ENCODE measurements around the gene BOC.

Gene BOC

DNA sequence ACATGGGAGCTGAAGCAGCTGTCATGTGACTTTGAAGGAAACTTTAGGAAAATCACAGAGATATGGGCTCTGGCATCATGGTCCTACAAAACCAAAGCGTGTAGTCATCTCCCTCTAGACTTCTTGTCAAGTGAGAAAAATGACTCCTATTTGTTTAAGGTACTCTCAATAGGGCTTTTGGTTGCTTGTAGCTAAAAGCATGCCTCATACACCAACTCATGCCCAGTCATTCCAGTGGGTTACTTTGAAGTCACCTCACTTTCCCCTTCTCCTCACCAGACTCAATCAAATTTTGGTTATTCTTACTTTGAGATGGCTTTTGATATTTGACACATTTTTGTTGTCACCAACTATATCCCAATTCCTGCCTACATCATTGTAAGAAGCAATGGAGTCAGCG is 81.6 kb downstream of the BOC start:
- H3K9me2 ChIP-seq (replicated peaks; ENCODE audit: control insufficient read depth, low read length): no peaks in the 10 kb centered on the region
- H3K9me3 ChIP-seq (ENCODE audit: control insufficient read depth, insufficient read depth, low read length): no peaks in the 10 kb centered on the region
- no peak overlapping the region for H3K27ac ChIP-seq (ENCODE audit: low read depth, low read length)
- no peaks in the 10 kb centered on the region for H3K79me2 ChIP-seq (ENCODE audit: control insufficient read depth, low read length)
- H3K27me3 ChIP-seq (ENCODE audit: control insufficient read depth, low read length): no peaks in the 10 kb centered on the region
- TF ChIP-seq, protein P1, sequence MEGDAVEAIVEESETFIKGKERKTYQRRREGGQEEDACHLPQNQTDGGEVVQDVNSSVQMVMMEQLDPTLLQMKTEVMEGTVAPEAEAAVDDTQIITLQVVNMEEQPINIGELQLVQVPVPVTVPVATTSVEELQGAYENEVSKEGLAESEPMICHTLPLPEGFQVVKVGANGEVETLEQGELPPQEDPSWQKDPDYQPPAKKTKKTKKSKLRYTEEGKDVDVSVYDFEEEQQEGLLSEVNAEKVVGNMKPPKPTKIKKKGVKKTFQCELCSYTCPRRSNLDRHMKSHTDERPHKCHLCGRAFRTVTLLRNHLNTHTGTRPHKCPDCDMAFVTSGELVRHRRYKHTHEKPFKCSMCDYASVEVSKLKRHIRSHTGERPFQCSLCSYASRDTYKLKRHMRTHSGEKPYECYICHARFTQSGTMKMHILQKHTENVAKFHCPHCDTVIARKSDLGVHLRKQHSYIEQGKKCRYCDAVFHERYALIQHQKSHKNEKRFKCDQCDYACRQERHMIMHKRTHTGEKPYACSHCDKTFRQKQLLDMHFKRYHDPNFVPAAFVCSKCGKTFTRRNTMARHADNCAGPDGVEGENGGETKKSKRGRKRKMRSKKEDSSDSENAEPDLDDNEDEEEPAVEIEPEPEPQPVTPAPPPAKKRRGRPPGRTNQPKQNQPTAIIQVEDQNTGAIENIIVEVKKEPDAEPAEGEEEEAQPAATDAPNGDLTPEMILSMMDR (IDR thresholded peaks at IDR 0.05; ENCODE audit: low read depth, low read length, poor library complexity, severe bottlenecking): no peak
- TF ChIP-seq EZH2phosphoT487 (IDR thresholded peaks at IDR 0.05; ENCODE audit: borderline replicate concordance, low read length): no peak
- no peak overlapping the region for H3K4me2 ChIP-seq (ENCODE audit: low read length)
- H3K36me3 ChIP-seq (ENCODE audit: control insufficient read depth, low read length): no peaks in the 10 kb centered on the region
- H3F3A ChIP-seq (ENCODE audit: control insufficient read depth, insufficient read depth): no peaks in the 10 kb centered on the region
- no peak overlapping the region for H3K4me3 ChIP-seq (ENCODE audit: low read length)
- H4K20me1 ChIP-seq (ENCODE audit: control insufficient read depth, insufficient read depth, low read depth, low read length): no peaks in the 10 kb centered on the region
- H3K4me1 ChIP-seq (ENCODE audit: control insufficient read depth, low read length): no peaks in the 10 kb centered on the region

DNA sequence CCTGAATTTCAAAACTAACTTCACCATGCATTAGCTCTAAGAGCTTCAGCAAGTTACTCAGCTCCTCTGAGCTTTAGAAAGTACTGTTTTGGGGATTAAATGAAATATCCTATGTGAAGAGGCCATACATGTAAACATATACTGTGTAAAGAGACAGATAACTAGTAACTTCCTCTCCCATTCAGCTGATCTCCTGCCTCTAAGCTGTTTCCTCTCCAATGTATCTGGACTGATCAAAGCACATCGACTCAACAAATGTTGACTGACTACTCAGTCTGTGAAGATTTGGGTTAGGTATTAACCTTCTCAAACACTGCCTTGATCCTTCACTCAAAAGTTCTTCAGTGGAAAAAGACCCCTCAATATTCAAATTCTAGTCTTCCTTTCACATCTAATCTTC is 82.0 kb downstream of the BOC start:
- Histone ChIP-seq H4K20me1 (ENCODE audit: control insufficient read depth, insufficient read depth, low read depth, low read length) (no peaks in the 10 kb centered on the region), H3K27me3 (ENCODE audit: control insufficient read depth, low read length) (no peaks in the 10 kb centered on the region), H3K4me3 (ENCODE audit: low read length) (no peak overlapping the region), H3F3A (ENCODE audit: control insufficient read depth, insufficient read depth) (no peaks in the 10 kb centered on the region), H3K4me1 (ENCODE audit: control insufficient read depth, low read length) (no peaks in the 10 kb centered on the region), H3K9me3 (ENCODE audit: control insufficient read depth, insufficient read depth, low read length) (no peaks in the 10 kb centered on the region), H3K4me2 (ENCODE audit: low read length) (no peak overlapping the region), H3K79me2 (ENCODE audit: control insufficient read depth, low read length) (no peaks in the 10 kb centered on the region), H3K27ac (ENCODE audit: low read depth, low read length) (no peak overlapping the region), H3K9me2 (replicated peaks; ENCODE audit: control insufficient read depth, low read length) (no peaks in the 10 kb centered on the region), H3K36me3 (ENCODE audit: control insufficient read depth, low read length) (no peaks in the 10 kb centered on the region)
- TF ChIP-seq EZH2phosphoT487 (IDR thresholded peaks at IDR 0.05; ENCODE audit: borderline replicate concordance, low read length): no peak
- TF ChIP-seq, protein P1 (IDR thresholded peaks at IDR 0.05; ENCODE audit: low read depth, low read length, poor library complexity, severe bottlenecking): no peak

DNA sequence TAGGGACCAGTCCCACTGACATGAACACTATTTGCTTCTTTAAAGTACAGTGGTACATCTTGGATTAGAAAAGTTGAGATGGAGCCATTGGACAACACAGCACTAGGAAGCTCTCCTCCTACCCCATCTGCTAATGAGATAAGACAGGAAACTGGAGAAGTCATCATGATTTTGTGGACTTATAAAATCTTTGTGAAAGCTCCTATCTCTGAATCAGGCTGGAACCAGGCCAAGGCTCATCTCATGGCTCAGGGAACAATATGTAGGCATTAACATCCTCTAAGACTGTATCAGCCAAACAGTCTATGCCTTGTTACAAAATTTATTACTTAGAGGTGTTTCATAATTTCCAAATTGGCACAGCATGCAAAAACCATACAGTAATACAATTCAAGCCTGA is 84.1 kb downstream of the BOC start:
- H3K4me3 ChIP-seq (ENCODE audit: low read length): no peak overlapping the region
- no peaks in the 10 kb centered on the region for H3K9me2 ChIP-seq (replicated peaks; ENCODE audit: control insufficient read depth, low read length)
- no peak for TF ChIP-seq EZH2phosphoT487 (IDR thresholded peaks at IDR 0.05; ENCODE audit: borderline replicate concordance, low read length)
- H3K27me3 ChIP-seq (ENCODE audit: control insufficient read depth, low read length): no peaks in the 10 kb centered on the region
- no peaks in the 10 kb centered on the region for H3K9me3 ChIP-seq (ENCODE audit: control insufficient read depth, insufficient read depth, low read length)
- no peak overlapping the region for H3K27ac ChIP-seq (ENCODE audit: low read depth, low read length)
- no peaks in the 10 kb centered on the region for H3K4me1 ChIP-seq (ENCODE audit: control insufficient read depth, low read length)
- no peaks in the 10 kb centered on the region for H3K79me2 ChIP-seq (ENCODE audit: control insufficient read depth, low read length)
- no peaks in the 10 kb centered on the region for H3F3A ChIP-seq (ENCODE audit: control insufficient read depth, insufficient read depth)
- H4K20me1 ChIP-seq (ENCODE audit: control insufficient read depth, insufficient read depth, low read depth, low read length): no peaks in the 10 kb centered on the region
- no peaks in the 10 kb centered on the region for H3K36me3 ChIP-seq (ENCODE audit: control insufficient read depth, low read length)
- no peak overlapping the region for H3K4me2 ChIP-seq (ENCODE audit: low read length)

DNA sequence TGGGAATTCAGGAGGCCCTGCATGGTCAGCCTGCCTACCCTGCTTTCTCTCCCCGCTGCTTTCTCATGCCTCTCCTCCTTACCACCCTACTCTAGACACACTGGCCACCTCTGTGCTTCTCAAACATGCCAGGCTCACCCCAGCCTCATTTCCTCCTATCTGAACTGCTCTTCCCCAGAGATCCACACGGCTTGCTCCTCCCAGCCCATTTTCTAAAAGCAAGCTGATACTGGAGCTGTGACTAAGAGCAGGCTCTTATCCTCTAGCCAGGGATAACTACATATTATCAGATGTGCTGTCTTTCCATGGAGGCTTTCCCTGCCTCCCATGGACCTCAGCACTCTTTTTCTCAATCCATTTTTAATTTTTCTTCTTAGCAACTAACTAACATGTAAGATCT is 85.9 kb downstream of the BOC start:
- TF ChIP-seq EZH2phosphoT487 (IDR thresholded peaks at IDR 0.05; ENCODE audit: borderline replicate concordance, low read length): no peak
- TF ChIP-seq, protein P1 (IDR thresholded peaks at IDR 0.05; ENCODE audit: low read depth, low read length, poor library complexity, severe bottlenecking): no peak
- no peaks in the 10 kb centered on the region for H3K36me3 ChIP-seq (ENCODE audit: control insufficient read depth, low read length)
- no peaks in the 10 kb centered on the region for H3K79me2 ChIP-seq (ENCODE audit: control insufficient read depth, low read length)
- H3K9me3 ChIP-seq (ENCODE audit: control insufficient read depth, insufficient read depth, low read length): no peaks in the 10 kb centered on the region
- no peaks in the 10 kb centered on the region for H3K27me3 ChIP-seq (ENCODE audit: control insufficient read depth, low read length)
- H3K4me3 ChIP-seq (ENCODE audit: low read length): no peak overlapping the region
- no peaks in the 10 kb centered on the region for H3K9me2 ChIP-seq (replicated peaks; ENCODE audit: control insufficient read depth, low read length)
- no peaks in the 10 kb centered on the region for H3K4me1 ChIP-seq (ENCODE audit: control insufficient read depth, low read length)
- no peaks in the 10 kb centered on the region for H3F3A ChIP-seq (ENCODE audit: control insufficient read depth, insufficient read depth)
- no peaks in the 10 kb centered on the region for H4K20me1 ChIP-seq (ENCODE audit: control insufficient read depth, insufficient read depth, low read depth, low read length)
- no peak overlapping the region for H3K27ac ChIP-seq (ENCODE audit: low read depth, low read length)
- no peak overlapping the region for H3K4me2 ChIP-seq (ENCODE audit: low read length)

Data from DOHH2 (cell line).